B cell (primary cell): Measurements from ENCODE around the gene GPR156.

Source experiments
- CTCF ChIP-seq: fragments of 200-600 bp; IDR thresholded peaks from one replicate; pipeline ENCODE4 v1.8.0; 2022; ENCODE audit warnings: antibody characterized with exemption, mild to moderate bottlenecking
- EZH2 ChIP-seq: IDR thresholded peaks from 2 replicates; pipeline ENCODE4 v1.6.1; 2012; ENCODE audit warnings: borderline replicate concordance, low read depth, mild to moderate bottlenecking, moderate library complexity, low read length; ENCODE audit not compliant: insufficient read depth, poor library complexity, severe bottlenecking

GRCh38 chr3:120218981-120219380, 66.0 kb downstream of the GPR156 start:
- no peak for TF ChIP-seq CTCF
- TF ChIP-seq EZH2: no peak
